ENCODE measurements around the gene HGFAC.

DNA sequence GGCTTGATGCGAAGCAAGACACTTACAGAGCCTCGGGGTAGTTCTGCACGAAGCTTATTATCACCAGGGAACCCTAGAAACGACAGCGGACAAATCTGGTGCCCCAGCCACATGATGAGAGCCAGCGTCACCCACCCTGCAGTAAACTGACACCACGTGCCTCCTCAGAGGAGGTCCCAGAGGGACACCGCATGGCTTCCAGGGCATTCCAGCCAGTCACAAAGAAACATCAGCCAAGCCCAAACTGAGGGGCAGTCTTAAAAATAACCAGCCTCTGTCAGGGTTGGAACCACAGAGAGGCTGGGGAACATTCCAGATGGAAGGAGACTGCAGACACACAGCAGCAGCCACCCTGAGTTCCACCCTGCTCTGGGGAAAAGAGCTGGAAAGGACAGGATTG lies 36.6 kb upstream of the HGFAC start:
- TF ChIP-seq, protein P1, sequence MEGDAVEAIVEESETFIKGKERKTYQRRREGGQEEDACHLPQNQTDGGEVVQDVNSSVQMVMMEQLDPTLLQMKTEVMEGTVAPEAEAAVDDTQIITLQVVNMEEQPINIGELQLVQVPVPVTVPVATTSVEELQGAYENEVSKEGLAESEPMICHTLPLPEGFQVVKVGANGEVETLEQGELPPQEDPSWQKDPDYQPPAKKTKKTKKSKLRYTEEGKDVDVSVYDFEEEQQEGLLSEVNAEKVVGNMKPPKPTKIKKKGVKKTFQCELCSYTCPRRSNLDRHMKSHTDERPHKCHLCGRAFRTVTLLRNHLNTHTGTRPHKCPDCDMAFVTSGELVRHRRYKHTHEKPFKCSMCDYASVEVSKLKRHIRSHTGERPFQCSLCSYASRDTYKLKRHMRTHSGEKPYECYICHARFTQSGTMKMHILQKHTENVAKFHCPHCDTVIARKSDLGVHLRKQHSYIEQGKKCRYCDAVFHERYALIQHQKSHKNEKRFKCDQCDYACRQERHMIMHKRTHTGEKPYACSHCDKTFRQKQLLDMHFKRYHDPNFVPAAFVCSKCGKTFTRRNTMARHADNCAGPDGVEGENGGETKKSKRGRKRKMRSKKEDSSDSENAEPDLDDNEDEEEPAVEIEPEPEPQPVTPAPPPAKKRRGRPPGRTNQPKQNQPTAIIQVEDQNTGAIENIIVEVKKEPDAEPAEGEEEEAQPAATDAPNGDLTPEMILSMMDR (IDR thresholded peaks at IDR 0.05; ENCODE audit: poor library complexity, severe bottlenecking): no peak
- no peak for TF ChIP-seq TAF1 (IDR thresholded peaks at IDR 0.05; ENCODE audit: low read depth)
- no peak for TF ChIP-seq EP300 (conservative IDR thresholded peaks at IDR 0.05; ENCODE audit: poor library complexity, severe bottlenecking)
- TF ChIP-seq, protein P2, sequence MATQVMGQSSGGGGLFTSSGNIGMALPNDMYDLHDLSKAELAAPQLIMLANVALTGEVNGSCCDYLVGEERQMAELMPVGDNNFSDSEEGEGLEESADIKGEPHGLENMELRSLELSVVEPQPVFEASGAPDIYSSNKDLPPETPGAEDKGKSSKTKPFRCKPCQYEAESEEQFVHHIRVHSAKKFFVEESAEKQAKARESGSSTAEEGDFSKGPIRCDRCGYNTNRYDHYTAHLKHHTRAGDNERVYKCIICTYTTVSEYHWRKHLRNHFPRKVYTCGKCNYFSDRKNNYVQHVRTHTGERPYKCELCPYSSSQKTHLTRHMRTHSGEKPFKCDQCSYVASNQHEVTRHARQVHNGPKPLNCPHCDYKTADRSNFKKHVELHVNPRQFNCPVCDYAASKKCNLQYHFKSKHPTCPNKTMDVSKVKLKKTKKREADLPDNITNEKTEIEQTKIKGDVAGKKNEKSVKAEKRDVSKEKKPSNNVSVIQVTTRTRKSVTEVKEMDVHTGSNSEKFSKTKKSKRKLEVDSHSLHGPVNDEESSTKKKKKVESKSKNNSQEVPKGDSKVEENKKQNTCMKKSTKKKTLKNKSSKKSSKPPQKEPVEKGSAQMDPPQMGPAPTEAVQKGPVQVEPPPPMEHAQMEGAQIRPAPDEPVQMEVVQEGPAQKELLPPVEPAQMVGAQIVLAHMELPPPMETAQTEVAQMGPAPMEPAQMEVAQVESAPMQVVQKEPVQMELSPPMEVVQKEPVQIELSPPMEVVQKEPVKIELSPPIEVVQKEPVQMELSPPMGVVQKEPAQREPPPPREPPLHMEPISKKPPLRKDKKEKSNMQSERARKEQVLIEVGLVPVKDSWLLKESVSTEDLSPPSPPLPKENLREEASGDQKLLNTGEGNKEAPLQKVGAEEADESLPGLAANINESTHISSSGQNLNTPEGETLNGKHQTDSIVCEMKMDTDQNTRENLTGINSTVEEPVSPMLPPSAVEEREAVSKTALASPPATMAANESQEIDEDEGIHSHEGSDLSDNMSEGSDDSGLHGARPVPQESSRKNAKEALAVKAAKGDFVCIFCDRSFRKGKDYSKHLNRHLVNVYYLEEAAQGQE (IDR thresholded peaks at IDR 0.05; ENCODE audit: borderline replicate concordance): no peak

All from neural cell (in vitro differentiated cells).